Measurements from ENCODE around the gene GINS1.
"Not testable (repeated sequence)": the region's sequence is repeated elsewhere in the genome, so short reads cannot be mapped to it uniquely, and the experiment has no call there.

- TF ChIP-seq CTCF, POLR2A (IDR thresholded peaks at IDR 0.05): not testable (repeated sequence)
Observed at GRCh38 chr20:25473297-25473696, 65.8 kb downstream of the GINS1 start.
